Fibroblast of the aortic adventitia (primary cell): ENCODE data around the gene TNRC18. TPM values are rescaled to one million over a fixed set of nuclear protein-coding genes. Genes with fewer than 3 reads are reported as not detected.

Experiments
- DNase-seq: peaks from one replicate; pipeline ENCODE4 v3.0.0-alpha.2; 2010; ENCODE audit warnings: low read depth
- H3K4me3 ChIP-seq: 2 replicates; pipeline ENCODE4 v1.5.1; 2011; ENCODE audit warnings: low read depth, mild to moderate bottlenecking, control low read depth, low read length, moderate library complexity
- CTCF ChIP-seq: IDR thresholded peaks from 2 replicates; pipeline ENCODE4 v1.5.1; 2011; ENCODE audit warnings: mild to moderate bottlenecking, low read length, control low read depth, inconsistent platforms; ENCODE audit not compliant: insufficient read depth
- total RNA-seq: library from RNA; depleted of rRNA; stranded (reverse); fragments of >200 nt; gene quantifications from 2 replicates; pipeline ENCODE4 v1.2.3, GENCODE V29; 2012; ENCODE audit warnings: low replicate concordance

The TNRC18 gene
- total RNA-seq, 1 donor = 57.8 TPM

DNA sequence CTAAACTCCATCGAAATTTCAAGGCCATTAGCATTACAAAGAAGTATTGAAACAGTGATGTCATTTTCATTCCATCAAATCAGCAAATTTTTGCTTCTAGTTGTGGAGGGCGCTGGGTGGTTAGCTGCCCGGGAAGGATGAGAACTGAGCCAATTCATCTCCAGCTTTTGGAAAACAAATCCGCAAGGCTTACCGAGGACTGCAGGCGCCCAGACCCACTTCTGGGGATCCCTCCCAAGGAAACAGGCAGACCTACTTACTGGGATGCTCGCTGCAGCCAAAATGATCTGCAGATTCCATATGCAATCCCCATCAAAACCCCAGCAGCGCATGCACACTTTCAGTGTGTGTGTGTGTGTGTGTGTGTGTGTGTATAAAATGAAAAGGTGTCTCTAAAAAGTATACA, 19.2 kb downstream of the TNRC18 start:
- no peak for DNase-seq
- no peak for TF ChIP-seq CTCF
- no peak overlapping the region for H3K4me3 ChIP-seq

DNA sequence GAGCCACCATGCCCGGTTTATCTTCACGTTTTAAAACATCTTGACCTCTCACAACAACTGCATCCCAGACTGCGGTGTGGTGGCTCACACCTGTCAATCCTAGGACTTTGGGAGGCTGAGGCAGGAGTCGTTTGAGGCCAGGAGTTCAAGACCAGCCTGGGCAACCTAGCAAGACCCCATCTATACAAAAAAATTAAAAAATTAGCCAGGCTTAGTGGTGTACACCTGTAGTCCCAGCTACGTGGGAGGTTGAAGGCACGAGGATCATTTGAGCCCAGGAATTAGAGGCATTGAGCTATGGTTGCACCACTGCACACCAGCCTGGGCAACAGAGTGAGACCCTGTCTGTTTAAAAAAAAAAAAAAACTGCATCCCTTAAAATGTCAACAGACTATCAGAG, 20.2 kb downstream of the TNRC18 start:
- TF ChIP-seq CTCF = no peak
- H3K4me3 ChIP-seq = no peak overlapping the region
- no peak for DNase-seq

- TF ChIP-seq CTCF = no peak
- no peak for DNase-seq
- H3K4me3 ChIP-seq = no peak overlapping the region
These were observed 25.9 kb downstream of the TNRC18 start for GRCh38 chr7:5397736-5398135.

DNA sequence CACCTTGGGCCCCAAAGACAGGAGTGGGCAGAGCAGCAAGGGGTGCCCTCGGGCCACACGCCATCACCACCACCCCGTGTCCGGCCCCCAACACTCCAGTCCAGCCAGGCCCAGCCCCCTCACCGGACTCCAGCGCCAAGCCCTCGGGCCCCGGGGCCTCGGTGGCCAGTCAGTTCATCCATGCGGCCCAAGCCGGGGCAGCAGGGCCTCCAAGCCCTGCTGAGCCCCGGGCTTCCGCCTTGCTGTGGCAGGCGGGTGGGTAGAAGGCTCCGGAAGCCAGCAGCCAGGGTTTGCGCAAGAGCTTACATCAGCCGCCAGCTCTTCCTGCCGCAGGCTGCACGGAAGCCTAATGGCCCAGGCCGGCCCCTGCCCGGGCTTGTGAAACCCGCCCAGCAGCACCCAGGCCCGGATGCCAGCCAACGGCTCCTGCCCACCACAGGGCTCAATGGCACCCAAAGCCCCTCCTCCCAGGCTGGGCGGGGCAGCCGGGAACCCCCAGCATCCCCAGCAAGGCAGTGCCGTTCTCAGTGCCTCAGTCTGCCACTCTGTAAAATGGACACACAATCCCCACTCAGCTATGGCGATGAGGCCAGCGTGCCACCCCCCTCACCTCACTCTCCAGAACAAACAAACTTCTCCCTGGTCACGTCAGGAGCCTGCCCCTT, 26.5 kb downstream of the TNRC18 start:
- no peak for TF ChIP-seq CTCF
- DNase-seq = peak; percentile 87

GRCh38 chr7:5396542-5396941, 27.1 kb downstream of the TNRC18 start:
- no peak for TF ChIP-seq CTCF
- peak overlapping the region; percentile 59 for H3K4me3 ChIP-seq
- no peak for DNase-seq

More for the DNA sequence above, 26.5 kb downstream of the TNRC18 start:
- H3K4me3 ChIP-seq = peak overlapping the region; percentile 59

- TF ChIP-seq CTCF = no peak
- no peak overlapping the region for H3K4me3 ChIP-seq
- DNase-seq = no peak
These were observed 28.4 kb downstream of the TNRC18 start for GRCh38 chr7:5395246-5395645.
